H1 (cell line): Measurements from ENCODE around the gene CAMSAP1. TPM values are rescaled to one million over a fixed set of nuclear protein-coding genes. Genes with fewer than 3 reads are reported as not detected.

Experiments used
- CTCF ChIA-PET: fragments of 300-600 bp; sonication (Branson Sonifier 250); formaldehyde crosslinking; loops from one replicate; lab custom pipeline; 2021; ENCODE audit not compliant: partially characterized antibody; lab: Charles Lee
- POLR2A ChIA-PET: fragments of 300-600 bp; sonication (Branson Sonifier 250); formaldehyde crosslinking; loops from one replicate; lab custom pipeline; 2021; ENCODE audit warnings: inconsistent platforms; ENCODE audit not compliant: partially characterized antibody; lab: Charles Lee
- DNase-seq, 2 experiments: peaks; one replicate each; pipeline versions ENCODE4 v3.0.0 to v3.0.0-alpha.2; 2010 to 2022; ENCODE audit warnings: low spot score in 2 of 2, low read depth in 1 of 2, mixed read lengths in 1 of 2
- FAIRE-seq: peaks from 2 replicates; lab custom pipeline; 2011; peaks lifted over from hg19 to GRCh38; lab: Jason Lieb, UNC
- H2AFZ ChIP-seq: 2 replicates; pipeline ENCODE4 v1.8.1; 2012; ENCODE audit warnings: low read length, inconsistent platforms
- H2AK5ac ChIP-seq: 2 replicates; pipeline ENCODE4 v1.6.1; 2013; ENCODE audit warnings: low read depth, low read length
- H2BK120ac ChIP-seq: replicated peaks from 2 replicates; pipeline ENCODE3; 2013; ENCODE audit warnings: low read depth, low read length, inconsistent platforms
- H2BK12ac ChIP-seq: 2 replicates; pipeline ENCODE4 v1.6.1; 2013; ENCODE audit warnings: low read depth, low read length
- H2BK15ac ChIP-seq: 2 replicates; pipeline ENCODE4 v1.6.1; 2013; ENCODE audit warnings: low read length
- H2BK20ac ChIP-seq: 2 replicates; pipeline ENCODE4 v1.6.1; 2013; ENCODE audit warnings: low read length
- H2BK5ac ChIP-seq: 2 replicates; pipeline ENCODE4 v1.6.1; 2013; ENCODE audit warnings: low read depth, low read length
- H3K14ac ChIP-seq: 2 replicates; pipeline ENCODE4 v1.6.1; 2013; ENCODE audit warnings: inconsistent platforms; ENCODE audit not compliant: insufficient read length
- H3K18ac ChIP-seq: 2 replicates; pipeline ENCODE4 v1.6.1; 2013; ENCODE audit warnings: low read length; ENCODE audit errors: extremely low read depth
- H3K23ac ChIP-seq: 2 replicates; pipeline ENCODE4 v1.6.1; 2013; ENCODE audit warnings: inconsistent platforms; ENCODE audit not compliant: insufficient read length
- H3K23me2 ChIP-seq: 2 replicates; pipeline ENCODE4 v1.6.1; 2013; ENCODE audit warnings: low read depth, low read length
- H3K27ac ChIP-seq: 2 replicates; pipeline ENCODE4 v1.6.1; 2011; ENCODE audit warnings: low read depth, low read length, inconsistent platforms
- H3K27me3 ChIP-seq, 4 experiments: replicated peaks in 1 of 4; 1 replicate in 1 of 4; 2 replicates in 3 of 4; pipeline versions ENCODE4 v1.6.1 to v1.8.1; 2011 to 2013; ENCODE audit warnings: low read length in 3 of 4, mild to moderate bottlenecking in 3 of 4, inconsistent platforms in 2 of 4, mixed read lengths in 2 of 4, moderate library complexity in 1 of 4; ENCODE audit not compliant: control insufficient read depth in 3 of 4, insufficient read depth in 3 of 4; ENCODE audit errors: extremely low read depth in 1 of 4
- H3K36me3 ChIP-seq, 4 experiments: 2 replicates each; pipeline versions ENCODE4 v1.6.1 to v1.8.1; 2011 to 2013; ENCODE audit warnings: mild to moderate bottlenecking in 4 of 4, low read length in 3 of 4, moderate library complexity in 2 of 4, control low read depth in 1 of 4, inconsistent platforms in 1 of 4; ENCODE audit not compliant: insufficient read depth in 4 of 4, control insufficient read depth in 2 of 4
- H3K4ac ChIP-seq: replicated peaks from 2 replicates; pipeline ENCODE3; 2013; ENCODE audit warnings: low read length, low read depth, mixed read lengths, inconsistent platforms; ENCODE audit not compliant: insufficient read length
- H3K4me1 ChIP-seq, 4 experiments: replicated peaks in 1 of 4; 1 replicate in 1 of 4; 2 replicates in 3 of 4; pipeline versions ENCODE4 v1.6.1 to v1.8.1; 2011 to 2013; ENCODE audit warnings: low read length in 3 of 4, inconsistent platforms in 2 of 4, mixed read lengths in 1 of 4; ENCODE audit not compliant: insufficient read depth in 4 of 4, control insufficient read depth in 3 of 4
- H3K4me2 ChIP-seq, 2 experiments: 2 replicates each; pipeline versions ENCODE4 v1.6.1 to v1.8.1; 2011 to 2013; ENCODE audit warnings: low read depth in 2 of 2, low read length in 2 of 2, control low read depth in 1 of 2, inconsistent platforms in 1 of 2, mild to moderate bottlenecking in 1 of 2; ENCODE audit not compliant: insufficient read depth in 1 of 2
- H3K4me3 ChIP-seq, 4 experiments: fragments of 200-600, 300-600 bp in 1 of 4; sonication (generic), shearing (Covaris generic), sonication (Bioruptor Twin) in 1 of 4; 2 replicates each; pipeline versions ENCODE4 v1.5.1 to v1.8.1; 2011 to 2016; ENCODE audit warnings: low read length in 4 of 4, low read depth in 3 of 4, control low read depth in 2 of 4, inconsistent platforms in 2 of 4, mild to moderate bottlenecking in 2 of 4, mixed read lengths in 1 of 4, moderate library complexity in 1 of 4; ENCODE audit not compliant: insufficient read depth in 2 of 4; ENCODE audit errors: extremely low read depth in 1 of 4
- H3K56ac ChIP-seq: replicated peaks from 2 replicates; pipeline ENCODE3; 2013; ENCODE audit warnings: low read depth, mild to moderate bottlenecking, mixed read lengths, low read length, inconsistent platforms; ENCODE audit not compliant: insufficient read length
- H3K79me1 ChIP-seq: 2 replicates; pipeline ENCODE4 v1.6.1; 2013; ENCODE audit warnings: low read depth, low read length, control low read depth
- H3K79me2 ChIP-seq, 2 experiments: 2 replicates each; pipeline versions ENCODE4 v1.6.1 to v1.8.1; 2012 to 2013; ENCODE audit warnings: low read length in 2 of 2, mild to moderate bottlenecking in 2 of 2, inconsistent platforms in 1 of 2; ENCODE audit not compliant: insufficient read depth in 2 of 2, control insufficient read depth in 1 of 2
- H3K9ac ChIP-seq, 4 experiments: replicated peaks in 1 of 4; 1 replicate in 1 of 4; 2 replicates in 3 of 4; pipeline versions ENCODE4 v1.6.1 to v1.8.1; 2011 to 2013; ENCODE audit warnings: low read depth in 3 of 4, low read length in 3 of 4, control low read depth in 2 of 4, mild to moderate bottlenecking in 2 of 4, moderate library complexity in 2 of 4, inconsistent platforms in 1 of 4; ENCODE audit errors: extremely low read depth in 1 of 4
- H3K9me3 ChIP-seq, 2 experiments: 2 replicates each; pipeline versions ENCODE4 v1.6.1 to v1.8.1; 2012 to 2013; ENCODE audit warnings: mild to moderate bottlenecking in 2 of 2, moderate library complexity in 2 of 2, control low read depth in 1 of 2, inconsistent platforms in 1 of 2, low read depth in 1 of 2, low read length in 1 of 2, mixed read lengths in 1 of 2; ENCODE audit not compliant: insufficient read depth in 2 of 2
- H4K20me1 ChIP-seq, 2 experiments: replicated peaks in 1 of 2; 2 replicates each; pipeline versions ENCODE3 to v1.8.1; 2011 to 2013; ENCODE audit warnings: inconsistent platforms in 2 of 2, low read length in 2 of 2, mild to moderate bottlenecking in 1 of 2; ENCODE audit not compliant: insufficient read depth in 2 of 2, control insufficient read depth in 1 of 2
- H4K5ac ChIP-seq: 2 replicates; pipeline ENCODE4 v1.6.1; 2013; ENCODE audit warnings: low read length, low read depth, mixed read lengths, inconsistent platforms; ENCODE audit not compliant: insufficient read length
- H4K8ac ChIP-seq: 2 replicates; pipeline ENCODE4 v1.8.0; 2013; ENCODE audit warnings: mild to moderate bottlenecking, moderate library complexity, low read length, inconsistent platforms; ENCODE audit not compliant: insufficient read depth; ENCODE audit errors: extremely low read depth
- H4K91ac ChIP-seq: replicated peaks from 2 replicates; pipeline ENCODE3; 2013; ENCODE audit warnings: low read length, mixed read lengths, inconsistent platforms; ENCODE audit not compliant: insufficient read length
- CBX8 ChIP-seq: fragments of 300-800, 300-1000 bp; sonication (generic); IDR thresholded peaks from 2 replicates; pipeline ENCODE4 v1.7.1; 2016; ENCODE audit warnings: low read depth, low read length, borderline replicate concordance
- CEBPB ChIP-seq: IDR thresholded peaks from 2 replicates; pipeline ENCODE4 v1.6.1; 2012; ENCODE audit warnings: low read depth, low read length
- CHD1 ChIP-seq: IDR thresholded peaks from 2 replicates; pipeline ENCODE4 v1.6.1; 2012; ENCODE audit warnings: low read depth, low read length, improper control_type of control experiment
- EP300 ChIP-seq, 2 experiments: IDR thresholded peaks; 1 replicate in 1 of 2; 2 replicates in 1 of 2; pipeline ENCODE4 v1.6.1; 2011 to 2012; ENCODE audit warnings: low read depth in 2 of 2, low read length in 2 of 2, mild to moderate bottlenecking in 2 of 2, borderline replicate concordance in 1 of 2, inconsistent platforms in 1 of 2, moderate library complexity in 1 of 2
- EZH2 ChIP-seq: fragments of 200-600 bp; sonication (generic); IDR thresholded peaks from 2 replicates; pipeline ENCODE4 v1.7.1; 2012; ENCODE audit warnings: low read depth, mild to moderate bottlenecking, moderate library complexity, low read length, inconsistent platforms; ENCODE audit not compliant: severe bottlenecking
- GTF2F1 ChIP-seq: IDR thresholded peaks from 2 replicates; pipeline ENCODE4 v1.6.1; 2012; ENCODE audit warnings: low read depth, low read length, improper control_type of control experiment, borderline replicate concordance
- HDAC2 ChIP-seq, 2 experiments: fragments of 300-600 bp in 1 of 2; sonication (generic) in 1 of 2; IDR thresholded peaks; 2 replicates each; pipeline ENCODE4 v1.6.1; 2011 to 2012; ENCODE audit warnings: low read depth in 2 of 2, low read length in 2 of 2, mild to moderate bottlenecking in 2 of 2, moderate library complexity in 2 of 2, borderline replicate concordance in 1 of 2, inconsistent platforms in 1 of 2
- MAFK ChIP-seq: IDR thresholded peaks from 2 replicates; pipeline ENCODE4 v1.6.1; 2012; ENCODE audit warnings: low read depth, mild to moderate bottlenecking, improper control_type of control experiment, low read length
- POLR2A ChIP-seq, 2 experiments: IDR thresholded peaks; 1 replicate in 1 of 2; 2 replicates in 1 of 2; pipeline ENCODE4 v1.6.1; 2011; ENCODE audit warnings: low read depth in 2 of 2, low read length in 2 of 2, mild to moderate bottlenecking in 2 of 2; ENCODE audit errors: control extremely low read depth in 1 of 2
- RBBP5 ChIP-seq: IDR thresholded peaks from 2 replicates; pipeline ENCODE4 v1.7.1; 2012; ENCODE audit warnings: low read depth, mild to moderate bottlenecking, inconsistent platforms, low read length, moderate library complexity, borderline replicate concordance
- RXRA ChIP-seq: IDR thresholded peaks from 2 replicates; pipeline ENCODE4 v1.6.1; 2011; ENCODE audit warnings: low read depth, mild to moderate bottlenecking, low read length, moderate library complexity; ENCODE audit not compliant: insufficient read depth
- SRF ChIP-seq: IDR thresholded peaks from 2 replicates; pipeline ENCODE4 v1.6.1; 2011; ENCODE audit warnings: mild to moderate bottlenecking, low read depth, low read length, moderate library complexity
- WGBS, 2 experiments: shearing (Covaris generic) in 1 of 2; methylation state at CpG; one replicate each; pipeline versions ENCODE4 v1.1.6 to v1.1.7; 2013 to 2015; ENCODE audit warnings: low lambda C conversion rate in 2 of 2, mixed read lengths in 2 of 2, inconsistent platforms in 1 of 2, low coverage in 1 of 2, missing lambda C conversion rate in 1 of 2; ENCODE audit not compliant: insufficient replicate concordance in 2 of 2, insufficient coverage in 1 of 2, insufficient read length in 1 of 2; ENCODE audit errors: extremely low coverage in 1 of 2, missing lambda C conversion rate in 1 of 2; 5-methylcytosine and 5-hydroxymethylcytosine counted together
- polyA plus RNA-seq, 7 experiments: library from polyadenylated mRNA; depleted of rRNA in 3 of 7; stranded (reverse) in 5 of 7; unstranded in 2 of 7; fragments of >200 nt in 5 of 7; fragments of 200-250 nt in 2 of 7; gene quantifications; 1 replicate in 5 of 7; 2 replicates in 1 of 7; 4 replicates in 1 of 7; pipeline versions ENCODE4 v1.2.1 to v1.2.3, GENCODE V29; 2011 to 2013; ENCODE audit warnings: missing spikeins in 2 of 7, mixed read lengths in 2 of 7
- total RNA-seq: library from RNA; stranded (reverse); fragmentation: NEBNext Ultra II Directional; extraction: Animal tissue kit (Norgen Biotek cat#: 25700); gene quantifications from 2 replicates; pipeline ENCODE4 v1.2.1, GENCODE V29; 2021
- TF ChIP-seq, protein P1 (sequence below): IDR thresholded peaks from 2 replicates; pipeline ENCODE4 v1.6.1; 2012; ENCODE audit warnings: inconsistent platforms

The CAMSAP1 gene
- total and polyA plus RNA-seq, 2 of the 8 experiments (the other 6 are each of a cell fraction or from before 2014, with no cell fraction given) = 13.4 to 44.0 TPM

DNA sequence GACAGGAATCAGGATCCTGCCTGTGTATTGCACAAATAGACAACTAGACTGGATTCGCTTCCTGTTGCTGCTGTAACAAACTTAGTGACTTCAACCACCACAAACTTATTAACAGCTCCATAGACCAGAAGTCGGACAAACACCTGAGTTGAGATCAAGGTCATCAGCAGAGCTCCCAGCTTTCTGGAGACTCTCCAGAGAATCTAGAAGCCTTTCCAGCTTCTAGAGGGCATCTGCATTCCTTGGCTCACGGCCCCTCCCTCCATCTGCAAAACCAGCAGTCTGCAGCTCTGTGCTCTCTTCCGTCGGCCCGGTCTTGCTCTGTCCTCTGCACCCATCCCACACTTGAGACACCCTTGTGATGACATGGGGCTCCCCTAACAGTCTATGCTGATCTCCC, 106.3 kb downstream of the CAMSAP1 start:
- Histone ChIP-seq H3K4ac (no peak overlapping the region), H3K36me3 (no peaks in the 10 kb centered on the region), H3K79me2 (no peaks in the 10 kb centered on the region), H3K4me3 (no peak overlapping the region), H3K23me2 (no peaks in the 10 kb centered on the region), H3K14ac (no peak overlapping the region), H4K8ac (no peak overlapping the region), H2BK5ac (no peak overlapping the region), H2BK120ac (no peak overlapping the region), H3K27ac (no peak overlapping the region), H2AK5ac (no peak overlapping the region), H3K79me1 (peaks cover 4% of the 10 kb centered on the region; the same call in 1 of the 2 replicates), H2BK15ac (no peak overlapping the region), H3K27me3 (no peaks in the 10 kb centered on the region), H2AFZ (no peak overlapping the region), H2BK20ac (no peak overlapping the region), H2BK12ac (no peak overlapping the region), H3K4me2 (no peak overlapping the region), H3K4me1 (peaks cover 0 to 4% (median 0%) of the 10 kb centered on the region in 4 experiments; a peak in 1 of 7 replicates), H3K23ac (no peak overlapping the region), H3K9ac (no peak overlapping the region), H3K18ac (no peak overlapping the region), H4K20me1 (peaks cover 0 to 5% of the 10 kb centered on the region in 2 experiments), H4K5ac (no peak overlapping the region), H3K9me3 (no peaks in the 10 kb centered on the region), H3K56ac (no peak overlapping the region), H4K91ac (no peak overlapping the region)
- 85% methylated on average over 6 of the region's 6 CpGs; no CpG with 5 or more reads in 1 of the 2 experiments for WGBS, 2 experiments
- FAIRE-seq = no peak
- no peak for DNase-seq
- ChIA-PET CTCF (interaction anchor here (0.6 to 1.5 kb wide), 4 partner anchors 12 to 1714 kb away, joined by 3 to 5 read pairs (median 3); no protein-coding TSS in a partner anchor), POLR2A (no interaction called here)
- TF ChIP-seq RBBP5 (no peak), HDAC2 (IDR thresholded peaks at IDR 0.05; ENCODE audit: borderline replicate concordance in 1 of 2, low read depth in 2 of 2, low read length in 2 of 2) (no peak), CBX8 (no peak), POLR2A (IDR thresholded peaks at IDR 0.05; ENCODE audit: control extremely low read depth in 1 of 2, low read depth in 2 of 2, low read length in 2 of 2) (no peak), SRF (no peak), RXRA (no peak), CEBPB (no peak), GTF2F1 (no peak), CHD1 (no peak), EP300 (IDR thresholded peaks at IDR 0.05; ENCODE audit: borderline replicate concordance in 1 of 2, low read depth in 2 of 2, low read length in 2 of 2) (no peak), EZH2 (no peak), MAFK (no peak)
- TF ChIP-seq, protein P1, sequence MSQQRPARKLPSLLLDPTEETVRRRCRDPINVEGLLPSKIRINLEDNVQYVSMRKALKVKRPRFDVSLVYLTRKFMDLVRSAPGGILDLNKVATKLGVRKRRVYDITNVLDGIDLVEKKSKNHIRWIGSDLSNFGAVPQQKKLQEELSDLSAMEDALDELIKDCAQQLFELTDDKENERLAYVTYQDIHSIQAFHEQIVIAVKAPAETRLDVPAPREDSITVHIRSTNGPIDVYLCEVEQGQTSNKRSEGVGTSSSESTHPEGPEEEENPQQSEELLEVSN = no peak
